Stimulated activated CD4-positive, alpha-beta T cell treated with anti-CD3 and anti-CD28 coated beads, Interleukin-15, amount 100 ng/mL, for 1 hour (primary cell): ENCODE data around the gene CASP9.
"Not testable (repeated sequence)": the region's sequence is repeated elsewhere in the genome, so short reads cannot be mapped to it uniquely, and the experiment has no call there.

Source experiments
- DNase-seq, 2 donors: peaks; one replicate each; pipeline ENCODE4 v3.0.0-alpha.2; 2020; ENCODE audit warnings: low read depth in 1 of 2, low spot score in 1 of 2

CASP9 gene

DNA sequence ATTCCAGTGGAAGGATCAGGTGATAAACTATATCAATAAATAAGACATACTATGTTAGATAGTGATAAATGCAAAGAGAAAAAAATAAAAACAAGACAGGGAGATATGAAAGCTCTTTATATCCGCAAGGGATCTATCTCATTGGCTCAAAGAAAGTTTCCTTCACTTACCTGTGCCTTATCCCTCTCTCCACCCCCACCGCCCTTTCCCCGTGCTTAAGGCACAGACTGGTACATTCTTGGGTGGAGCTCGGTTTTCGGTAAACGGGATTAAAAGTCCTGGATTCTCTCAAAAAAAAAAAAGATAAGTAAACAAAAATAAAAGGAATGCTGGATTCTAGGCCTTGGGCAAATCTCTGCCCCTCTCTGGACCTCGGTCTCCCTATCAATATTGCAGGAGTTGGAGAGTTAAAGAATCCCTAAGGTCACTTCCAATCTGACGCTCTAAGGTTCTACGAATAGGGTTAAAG is 2.0 kb upstream of the CASP9 start:
- no peak for DNase-seq

DNA sequence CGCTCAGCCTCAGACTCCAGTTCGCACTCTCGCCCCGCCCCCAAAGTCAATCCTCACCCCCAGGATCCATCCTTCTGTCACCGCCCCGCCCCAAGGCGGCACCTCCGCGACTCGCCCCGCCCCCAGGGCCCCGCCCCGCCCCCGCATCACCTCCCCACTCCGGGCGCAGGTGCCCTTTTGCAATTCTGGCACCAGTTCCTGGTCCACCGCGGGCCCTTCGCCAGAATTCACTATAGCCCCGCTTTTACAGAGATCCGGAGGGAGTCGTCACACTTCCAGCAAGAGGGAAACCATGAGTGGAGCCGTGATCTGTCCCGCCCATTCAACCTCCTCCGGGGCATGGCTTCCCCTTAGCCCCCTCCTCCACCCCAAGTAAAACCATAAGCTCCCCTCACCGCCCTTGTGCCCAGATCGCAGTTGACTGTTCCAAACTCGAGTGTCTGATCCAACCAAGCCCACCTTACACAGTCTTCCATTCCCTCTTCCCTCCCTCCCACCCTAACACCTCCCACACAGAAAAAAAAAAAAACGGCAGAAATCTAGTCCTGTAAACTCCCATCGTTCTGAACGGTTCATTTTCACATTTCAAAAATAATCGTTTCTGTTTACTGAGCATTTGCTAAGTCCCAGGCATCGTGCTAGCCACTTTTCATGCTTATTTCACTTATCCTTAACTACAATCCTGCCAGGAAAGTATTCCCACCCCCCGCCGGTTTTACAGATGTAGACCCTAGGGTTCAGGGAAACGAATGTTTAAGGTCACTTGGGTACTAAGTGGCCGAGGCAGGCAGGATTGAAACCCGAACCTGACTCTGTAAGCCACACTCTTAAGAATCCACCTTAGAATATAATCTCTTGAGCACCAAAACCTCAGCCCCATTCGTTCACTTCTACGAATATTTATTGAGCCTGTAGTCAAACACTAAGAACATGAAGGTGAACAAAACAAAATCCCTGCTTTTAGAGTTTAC is 1.3 kb upstream of the CASP9 start:
- DNase-seq = no peak

- peak; percentile 99 for DNase-seq
Observed at GRCh38 chr1:15524283-15525049, 451 bp upstream of the CASP9 start.

- no peak for DNase-seq
Observed at GRCh38 chr1:15523104-15524020, 653 bp downstream of the CASP9 start.

GRCh38 chr1:15522551-15522950 is 1.5 kb downstream of the CASP9 start:
- DNase-seq = no peak

GRCh38 chr1:15521206-15521906 is 2.7 kb downstream of the CASP9 start:
- DNase-seq = not testable (repeated sequence)

- no peak for DNase-seq
Observed at GRCh38 chr1:15519625-15520024, 4.4 kb downstream of the CASP9 start.

- no peak for DNase-seq
Observed at GRCh38 chr1:15515022-15515663, 8.9 kb downstream of the CASP9 start.

DNA sequence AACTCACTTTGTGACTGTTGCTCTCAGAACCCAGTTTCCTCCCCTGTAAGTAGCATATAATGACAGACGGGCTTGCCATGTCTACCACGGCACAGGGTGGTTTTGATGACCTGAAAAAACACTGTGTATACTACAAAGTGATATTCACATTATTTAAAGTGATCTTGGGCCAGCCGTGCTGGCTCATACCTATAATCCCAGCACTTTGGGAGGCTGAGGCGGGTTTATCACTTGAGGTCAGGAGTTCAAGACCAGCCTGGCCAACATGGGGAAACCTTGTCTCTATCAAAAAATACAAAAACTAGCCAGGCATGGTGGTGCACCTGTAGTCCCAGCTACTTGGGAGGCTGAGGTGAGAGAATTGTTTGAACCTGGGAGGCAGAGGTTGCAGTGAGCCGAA is 9.5 kb downstream of the CASP9 start:
- DNase-seq = not testable (repeated sequence)

- DNase-seq = no peak
Observed at GRCh38 chr1:15513919-15514318, 10.1 kb downstream of the CASP9 start.

- no peak for DNase-seq
Observed at GRCh38 chr1:15513192-15513591, 10.8 kb downstream of the CASP9 start.

GRCh38 chr1:15510611-15511405 is 13.2 kb downstream of the CASP9 start:
- DNase-seq = no peak

DNA sequence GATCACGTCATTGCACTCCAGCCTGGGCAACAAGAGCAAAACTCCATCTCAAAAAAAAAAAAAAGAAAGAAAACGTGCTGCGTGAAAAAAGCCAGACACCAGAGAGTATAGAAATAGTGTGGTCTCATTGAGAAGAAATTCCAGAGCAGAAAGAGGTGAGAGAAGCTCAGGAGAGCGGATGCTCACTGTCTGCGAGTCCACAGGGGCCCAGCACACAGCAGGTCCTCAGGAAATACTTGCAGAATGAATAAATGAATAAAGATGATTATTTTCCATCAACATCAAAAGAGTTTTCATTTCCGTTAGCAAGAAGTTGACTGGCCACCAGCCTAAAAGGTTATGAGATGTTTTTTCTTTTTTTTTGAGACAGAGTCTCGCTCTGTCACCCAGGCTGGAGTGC is 14.4 kb downstream of the CASP9 start:
- DNase-seq = no peak

DNA sequence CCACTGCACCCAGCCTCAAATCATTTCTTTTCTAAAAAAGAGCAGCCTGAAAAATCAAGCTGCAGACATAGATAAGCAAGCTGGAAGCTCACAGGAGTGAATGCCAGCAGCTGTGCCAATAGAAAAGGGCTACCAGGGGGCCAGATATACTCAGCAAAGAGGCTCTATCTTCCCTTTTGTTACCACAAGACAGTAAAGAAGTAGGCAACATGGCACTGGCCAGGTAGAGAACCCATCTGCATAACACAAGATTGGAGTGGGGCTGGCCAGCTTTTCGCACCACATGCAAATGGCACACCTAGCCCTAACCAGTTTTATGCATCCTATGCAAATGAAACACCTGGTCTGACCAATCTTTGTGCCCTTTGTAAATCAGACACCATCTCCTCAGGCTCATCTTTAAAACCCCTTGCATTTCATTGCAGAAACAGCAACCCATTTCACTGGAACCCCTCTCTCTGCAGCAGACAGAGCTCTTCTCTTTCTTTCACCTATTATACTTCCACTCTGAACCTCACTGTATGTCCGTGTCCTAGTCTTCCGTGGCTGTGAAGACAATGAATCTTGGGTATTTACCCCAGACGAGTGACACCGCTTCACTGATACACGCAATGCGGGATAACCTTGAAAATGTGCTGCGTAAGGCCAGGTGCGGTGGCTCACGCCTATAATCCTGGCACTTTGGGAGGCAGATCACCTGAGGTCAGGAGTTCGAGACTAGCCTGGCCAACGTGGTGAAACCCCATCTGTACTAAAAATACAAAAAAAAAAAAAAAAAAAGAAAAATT is 15.1 kb downstream of the CASP9 start:
- no peak for DNase-seq

DNA sequence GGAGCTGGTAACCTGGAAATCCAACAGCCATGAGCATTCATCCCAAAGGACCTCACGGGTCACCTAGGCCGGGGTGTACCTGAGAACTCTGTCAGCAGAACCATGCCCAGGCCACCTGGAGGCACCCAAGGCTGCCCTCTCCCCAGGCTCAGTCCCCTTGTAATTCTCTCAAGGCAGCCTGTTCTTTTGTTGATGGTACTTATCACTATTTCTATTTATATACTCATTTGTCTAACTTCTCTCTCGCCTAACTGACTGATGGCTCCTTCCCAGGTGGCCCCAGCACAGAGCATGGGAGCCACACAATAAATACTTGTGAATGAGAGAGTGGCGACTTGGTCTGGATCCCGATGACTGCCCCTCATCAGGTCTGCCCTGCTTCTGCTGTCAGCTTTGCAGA is 16.7 kb downstream of the CASP9 start:
- no peak for DNase-seq

DNA sequence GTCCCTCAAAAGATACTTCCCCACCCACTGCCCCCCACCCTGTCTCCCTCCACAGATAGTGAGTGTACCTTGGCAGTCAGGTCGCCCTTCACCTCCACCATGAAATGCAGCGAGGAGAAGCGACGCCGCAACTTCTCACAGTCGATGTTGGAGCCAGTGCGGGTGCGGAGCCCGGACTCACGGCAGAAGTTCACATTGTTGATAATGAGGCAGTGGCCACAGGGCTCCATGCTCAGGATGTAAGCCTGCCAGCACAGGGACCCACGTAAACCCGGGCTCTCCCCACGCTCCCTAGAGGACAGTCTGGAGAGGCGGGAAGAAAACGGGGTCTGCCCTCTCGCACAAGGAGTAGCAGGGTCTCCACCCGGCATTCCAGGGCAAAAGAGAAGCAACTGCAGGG is 17.2 kb downstream of the CASP9 start:
- DNase-seq = no peak

- no peak for DNase-seq
Observed at GRCh38 chr1:15504436-15504835, 19.6 kb downstream of the CASP9 start.
